Neuronal stem cell (in vitro differentiated cells): ENCODE measurements around the gene CTU2.

Source experiments
- DNase-seq: peaks from one replicate; pipeline ENCODE4 v3.0.0-alpha.2; 2013; ENCODE audit warnings: low spot score
- H2AFZ ChIP-seq: one replicate; pipeline ENCODE4 v1.6.1; 2013; ENCODE audit warnings: mild to moderate bottlenecking, low read length, inconsistent platforms
- H2AK5ac ChIP-seq: 2 replicates; pipeline ENCODE4 v1.6.1; 2013; ENCODE audit warnings: low read depth, mild to moderate bottlenecking, inconsistent platforms, low read length, moderate library complexity, mixed read lengths
- H2BK120ac ChIP-seq: 2 replicates; pipeline ENCODE4 v1.6.1; 2013; ENCODE audit warnings: low read depth, mild to moderate bottlenecking, inconsistent platforms, low read length, moderate library complexity, mixed read lengths
- H2BK12ac ChIP-seq: one replicate; pipeline ENCODE4 v1.6.1; 2013; ENCODE audit warnings: low read length, inconsistent platforms
- H2BK15ac ChIP-seq: 2 replicates; pipeline ENCODE4 v1.6.1; 2013; ENCODE audit warnings: mild to moderate bottlenecking, low read length, inconsistent platforms, mixed read lengths
- H2BK5ac ChIP-seq: one replicate; pipeline ENCODE4 v1.6.1; 2013; ENCODE audit warnings: inconsistent platforms, mild to moderate bottlenecking, low read length, moderate library complexity
- H3K14ac ChIP-seq: one replicate; pipeline ENCODE4 v1.6.1; 2013; ENCODE audit warnings: low read length, inconsistent platforms
- H3K18ac ChIP-seq: 2 replicates; pipeline ENCODE4 v1.6.1; 2013; ENCODE audit warnings: low read length, inconsistent platforms
- H3K23ac ChIP-seq: 2 replicates; pipeline ENCODE4 v1.6.1; 2013; ENCODE audit warnings: low read depth, mild to moderate bottlenecking, mixed read lengths, low read length, inconsistent platforms; ENCODE audit not compliant: poor library complexity
- H3K27ac ChIP-seq: replicated peaks from 3 replicates; pipeline ENCODE4 v1.5.1; 2013; ENCODE audit warnings: low read length, inconsistent platforms
- H3K27me3 ChIP-seq, 3 experiments: 2 replicates each; pipeline ENCODE4 v1.6.1; 2013; ENCODE audit warnings: low read length in 3 of 3, mild to moderate bottlenecking in 2 of 3, inconsistent platforms in 1 of 3, low read depth in 1 of 3, mixed read lengths in 1 of 3, moderate library complexity in 1 of 3; ENCODE audit not compliant: control insufficient read depth in 3 of 3, insufficient read depth in 3 of 3
- H3K36me3 ChIP-seq, 2 donors: replicated peaks in 1 of 2; 2 replicates each; pipeline ENCODE4 v1.6.1; 2013; ENCODE audit warnings: low read length in 2 of 2; ENCODE audit not compliant: control insufficient read depth in 2 of 2, insufficient read depth in 2 of 2
- H3K4ac ChIP-seq: 2 replicates; pipeline ENCODE4 v1.6.1; 2013; ENCODE audit warnings: inconsistent platforms, mild to moderate bottlenecking, low read length, moderate library complexity
- H3K4me1 ChIP-seq, 2 donors: 1 replicate in 1 of 2; 2 replicates in 1 of 2; pipeline ENCODE4 v1.6.1; 2013; ENCODE audit warnings: low read length in 2 of 2, low read depth in 1 of 2; ENCODE audit not compliant: control insufficient read depth in 2 of 2, insufficient read depth in 1 of 2
- H3K4me2 ChIP-seq: one replicate; pipeline ENCODE4 v1.6.1; 2013; ENCODE audit warnings: mild to moderate bottlenecking, low read length, inconsistent platforms; ENCODE audit not compliant: insufficient read depth, poor library complexity, severe bottlenecking
- H3K4me3 ChIP-seq, 2 donors: 2 replicates each; pipeline ENCODE4 v1.5.1; 2013; ENCODE audit warnings: low read length in 2 of 2, mild to moderate bottlenecking in 2 of 2, inconsistent platforms in 1 of 2, moderate library complexity in 1 of 2
- H3K79me1 ChIP-seq: one replicate; pipeline ENCODE4 v1.6.1; 2013; ENCODE audit warnings: low read depth, mild to moderate bottlenecking, inconsistent platforms, low read length, moderate library complexity
- H3K9ac ChIP-seq: one replicate; pipeline ENCODE4 v1.6.1; 2013; ENCODE audit warnings: mild to moderate bottlenecking, low read depth, low read length, inconsistent platforms; ENCODE audit not compliant: poor library complexity
- H3K9me3 ChIP-seq, 2 donors: replicated peaks in 1 of 2; 2 replicates each; pipeline versions ENCODE3 to v1.6.1; 2013; ENCODE audit warnings: low read length in 2 of 2, mild to moderate bottlenecking in 2 of 2, inconsistent platforms in 1 of 2, low read depth in 1 of 2, mixed read lengths in 1 of 2, moderate library complexity in 1 of 2; ENCODE audit not compliant: control insufficient read depth in 2 of 2, insufficient read depth in 1 of 2
- H4K8ac ChIP-seq: one replicate; pipeline ENCODE4 v1.6.1; 2013; ENCODE audit warnings: low read depth, mild to moderate bottlenecking, inconsistent platforms, low read length, moderate library complexity
- H4K91ac ChIP-seq: one replicate; pipeline ENCODE4 v1.6.1; 2013; ENCODE audit warnings: low read length, low read depth, mild to moderate bottlenecking, inconsistent platforms; ENCODE audit not compliant: poor library complexity
- WGBS, 2 donors: extraction: QIAGEN DNeasy Blood & Tissue Kit; methylation state at CpG; one replicate each; pipeline ENCODE4 v1.1.7; 2013; ENCODE audit warnings: missing lambda C conversion rate in 2 of 2, mixed read lengths in 1 of 2; ENCODE audit not compliant: insufficient read length in 2 of 2, insufficient replicate concordance in 1 of 2; ENCODE audit errors: extremely low coverage in 2 of 2; 5-methylcytosine and 5-hydroxymethylcytosine counted together

Gene CTU2

DNA sequence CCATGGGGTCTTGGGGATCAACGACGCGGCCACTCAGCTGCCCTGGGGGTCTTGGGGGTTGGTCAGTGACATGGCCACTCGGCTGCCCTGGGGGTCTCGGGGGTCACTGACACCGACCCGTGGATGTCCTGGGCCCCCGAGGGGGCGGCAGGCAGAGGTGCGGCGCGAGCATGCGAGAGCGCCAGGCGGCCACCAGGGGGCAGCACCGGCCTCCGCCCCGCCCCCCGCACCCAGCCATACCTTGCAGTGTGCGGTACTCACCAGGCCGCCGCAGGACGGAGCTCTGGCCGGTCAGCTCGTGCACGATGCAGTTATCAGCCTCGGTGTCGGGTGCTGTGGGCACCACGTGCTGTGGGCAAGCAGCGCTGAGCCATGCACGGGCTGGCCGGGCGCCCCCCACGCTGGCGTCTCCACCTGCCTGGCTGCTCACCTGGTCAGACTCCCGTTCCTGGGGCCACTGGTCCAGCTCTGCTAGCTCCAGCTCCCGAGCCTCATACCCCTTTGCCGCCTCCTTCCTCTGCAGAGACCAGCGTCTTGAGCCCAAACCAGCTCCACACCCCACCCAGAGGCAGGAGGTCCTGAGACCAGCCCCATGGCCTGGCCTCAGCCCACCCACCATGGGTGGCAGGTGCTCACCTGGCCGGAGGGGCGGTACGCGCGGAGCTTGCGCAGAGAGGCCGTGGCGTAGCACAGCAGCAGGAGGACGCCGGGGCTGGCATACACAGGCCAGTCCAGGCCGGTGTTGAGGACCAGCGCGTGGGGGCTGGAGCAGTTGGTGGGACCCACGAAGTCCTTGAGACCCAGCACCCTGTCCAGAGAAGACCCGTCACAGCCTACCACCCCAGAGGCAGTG lies 31.2 kb downstream of the CTU2 start:
- H2AK5ac ChIP-seq: peak overlapping the region; percentile 100
- peak overlapping the region; percentile 81 for H2BK120ac ChIP-seq
- peak overlapping the region; percentile 84 for H3K9ac ChIP-seq
- no peak overlapping the region for H3K4me3 ChIP-seq
- DNase-seq: peak; percentile 69
- peaks cover 0 to 7% (median 0%) of the 10 kb centered on the region in 3 experiments for H3K27me3 ChIP-seq
- peak overlapping the region; percentile 97 for H3K14ac ChIP-seq
- peak overlapping the region; percentile 96 for H3K23ac ChIP-seq
- peak overlapping the region; percentile 66 for H2AFZ ChIP-seq
- H3K4me2 ChIP-seq: peak overlapping the region; percentile 14
- H2BK5ac ChIP-seq: peak overlapping the region; percentile 88
- no peak overlapping the region for H3K27ac ChIP-seq
- peak overlapping the region; percentile 97 for H3K4ac ChIP-seq
- no peaks in the 10 kb centered on the region for H3K36me3 ChIP-seq
- WGBS, 2 donors: no CpG with 5 or more reads among the region's 54 CpGs
- peak overlapping the region; percentile 98 for H2BK15ac ChIP-seq
- peak overlapping the region; percentile 19 for H4K91ac ChIP-seq
- peak overlapping the region; percentile 99 for H2BK12ac ChIP-seq
- H3K9me3 ChIP-seq: no peaks in the 10 kb centered on the region
- peak overlapping the region; percentile 97 for H4K8ac ChIP-seq
- no peaks in the 10 kb centered on the region for H3K79me1 ChIP-seq
- peak overlapping the region; percentile 98 for H3K18ac ChIP-seq
- H3K4me1 ChIP-seq: peaks cover 2 to 3% of the 10 kb centered on the region in 2 donors

DNA sequence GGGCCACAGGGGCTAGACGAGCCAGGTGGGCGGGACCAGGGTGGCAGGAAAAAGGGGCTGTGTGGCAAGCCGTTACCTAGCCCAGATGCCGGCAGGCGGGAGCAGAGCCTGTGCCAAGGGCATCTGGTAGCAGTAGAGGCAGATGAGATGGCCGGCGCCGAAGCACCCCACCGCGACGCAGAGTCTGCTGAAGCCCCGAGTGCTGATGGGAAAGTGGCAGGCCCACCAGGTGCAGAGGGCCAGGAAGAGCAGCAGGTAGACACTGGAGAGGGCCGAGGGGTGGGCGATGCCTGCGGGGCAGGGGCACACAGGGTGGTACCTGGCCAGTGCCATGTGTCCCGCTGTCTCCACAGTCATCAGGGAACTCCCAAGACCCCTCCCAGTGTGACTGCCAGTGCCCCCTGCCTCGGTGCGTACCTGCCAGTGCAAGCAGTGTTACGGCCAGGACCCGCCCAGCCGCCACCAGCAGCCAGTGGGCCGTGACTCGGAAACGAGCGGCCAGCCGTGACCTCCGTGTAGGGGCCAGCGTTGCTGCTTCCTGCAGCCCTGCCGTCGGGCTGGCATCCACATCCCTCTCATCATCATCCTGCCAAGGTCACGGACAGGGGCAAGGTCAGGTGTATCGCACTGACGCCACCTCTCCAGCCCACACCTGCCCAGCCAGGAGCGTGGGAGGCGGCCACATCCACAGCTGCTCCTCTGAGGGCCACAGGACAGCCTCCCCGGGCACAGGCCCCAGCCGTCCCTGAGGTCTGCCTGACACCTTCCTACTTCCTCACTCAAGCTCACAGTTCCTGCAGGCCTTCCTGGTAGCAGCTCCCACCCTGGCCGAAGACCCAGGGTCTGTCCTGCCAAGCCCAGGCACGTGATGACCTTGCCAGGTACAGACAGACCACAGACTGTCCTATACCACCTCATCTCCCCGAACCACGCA lies 32.1 kb downstream of the CTU2 start:
- Histone ChIP-seq H3K9me3 (no peaks in the 10 kb centered on the region), H2AK5ac (peak overlapping the region; percentile 100), H2BK5ac (peak overlapping the region; percentile 88), H3K18ac (peak overlapping the region; percentile 98), H4K8ac (peak overlapping the region; percentile 97), H3K36me3 (no peaks in the 10 kb centered on the region), H4K91ac (no peak overlapping the region), H2BK15ac (peak overlapping the region; percentile 90), H2BK120ac (peak overlapping the region; percentile 81), H3K4me1 (peaks cover 2 to 3% of the 10 kb centered on the region in 2 donors), H3K79me1 (no peaks in the 10 kb centered on the region), H2BK12ac (peak overlapping the region; percentile 99), H2AFZ (no peak overlapping the region), H3K27ac (no peak overlapping the region), H3K4me2 (no peak overlapping the region), H3K9ac (peak overlapping the region; percentile 84), H3K4ac (peak overlapping the region; percentile 97), H3K4me3 (no peak overlapping the region), H3K23ac (no peak overlapping the region), H3K14ac (peak overlapping the region; percentile 71), H3K27me3 (peaks cover 0 to 7% (median 0%) of the 10 kb centered on the region in 3 experiments)
- no peak for DNase-seq
- no CpG with 5 or more reads among the region's 41 CpGs for WGBS, 2 donors

- Histone ChIP-seq H3K27me3 (peaks cover 0 to 7% (median 0%) of the 10 kb centered on the region in 3 experiments), H2BK120ac (no peak overlapping the region), H4K91ac (no peak overlapping the region), H3K4me3 (no peak overlapping the region), H2BK5ac (no peak overlapping the region), H3K9ac (no peak overlapping the region), H3K4ac (no peak overlapping the region), H3K9me3 (no peaks in the 10 kb centered on the region), H4K8ac (no peak overlapping the region), H3K36me3 (no peaks in the 10 kb centered on the region), H3K79me1 (no peaks in the 10 kb centered on the region), H2BK12ac (no peak overlapping the region), H3K18ac (no peak overlapping the region), H3K14ac (no peak overlapping the region), H2AFZ (no peak overlapping the region), H3K4me2 (no peak overlapping the region), H2AK5ac (peak overlapping the region; percentile 100), H3K4me1 (peaks cover 2 to 10% of the 10 kb centered on the region in 2 donors), H3K23ac (no peak overlapping the region), H2BK15ac (peak overlapping the region; percentile 37), H3K27ac (no peak overlapping the region)
- no CpG with 5 or more reads among the region's 22 CpGs for WGBS, 2 donors
- DNase-seq: no peak
These were observed 33.1 kb downstream of the CTU2 start for GRCh38 chr16:88739139-88739976.
